ENCODE measurements around the gene HPD.
A peak's percentile ranks its signal among the peaks of the same experiment; 100 is the strongest.

HPD gene

GRCh38 chr12:121820056-121820455 is 38.6 kb downstream of the HPD start:
- DNase-seq (ENCODE audit: low spot score), result no peak
- Histone ChIP-seq H3K27ac (no peak overlapping the region), H3K4me3 (no peak overlapping the region)
- TF ChIP-seq CTCF (IDR thresholded peaks at IDR 0.05), result no peak

GRCh38 chr12:121819212-121819949 is 39.3 kb downstream of the HPD start:
- TF ChIP-seq CTCF (IDR thresholded peaks at IDR 0.05), result no peak
- peak; percentile 62 for DNase-seq (ENCODE audit: low spot score)
- H3K4me3 ChIP-seq, result no peak overlapping the region
- no peak overlapping the region for H3K27ac ChIP-seq

GRCh38 chr12:121817648-121818043 is 41.0 kb downstream of the HPD start:
- TF ChIP-seq CTCF (IDR thresholded peaks at IDR 0.05), result no peak
- Histone ChIP-seq H3K4me3 (no peak overlapping the region), H3K27ac (no peak overlapping the region)
- DNase-seq (ENCODE audit: low spot score), result no peak

- Histone ChIP-seq H3K4me3 (no peak overlapping the region), H3K27ac (no peak overlapping the region)
- TF ChIP-seq CTCF (IDR thresholded peaks at IDR 0.05), result no peak
- DNase-seq (ENCODE audit: low spot score), result no peak
Observed at GRCh38 chr12:121816925-121817647, 41.6 kb downstream of the HPD start.

- TF ChIP-seq CTCF (IDR thresholded peaks at IDR 0.05), result no peak
- no peak overlapping the region for H3K27ac ChIP-seq
- H3K4me3 ChIP-seq, result no peak overlapping the region
- no peak for DNase-seq (ENCODE audit: low spot score)
Observed at GRCh38 chr12:121815263-121815662, 43.4 kb downstream of the HPD start.

GRCh38 chr12:121814429-121815119 is 44.1 kb downstream of the HPD start:
- H3K27ac ChIP-seq, result no peak overlapping the region
- no peak for DNase-seq (ENCODE audit: low spot score)
- no peak overlapping the region for H3K4me3 ChIP-seq
- TF ChIP-seq CTCF (IDR thresholded peaks at IDR 0.05), result no peak
